Caki2 (cell line): ENCODE results near the gene SETMAR. TPM values are rescaled to one million over a fixed set of nuclear protein-coding genes. Genes with fewer than 3 reads are reported as not detected.
"Not testable (repeated sequence)": the region's sequence is repeated elsewhere in the genome, so short reads cannot be mapped to it uniquely, and the experiment has no call there.

Experiments
- DNase-seq: peaks from one replicate; pipeline ENCODE4 v3.0.0-alpha.2; 2015; ENCODE audit warnings: low read depth
- in situ Hi-C: cut with HindIII; loops from 2 replicates; pipeline ENCODE4 v1.10.0; 2016; ENCODE audit warnings: low sequenced_read_pairs, low pct_unique_long_range_greater_than_20kb, mixed read lengths
- total RNA-seq: library from RNA; depleted of rRNA; stranded (reverse); fragments of >200 nt; shearing (Covaris generic); gene quantifications from 2 replicates; pipeline ENCODE4 v1.2.3, GENCODE V29; 2014; ENCODE audit warnings: low replicate concordance; rRNA removed

The SETMAR gene
- 7.8 and 10.5 TPM in 2 replicates for total RNA-seq

GRCh38 chr3:4303187-4304123, at the start of gene SETMAR:
Gene SETMAR (plus strand): TSS chr3:4303369. CDS start chr3:4303371, 2 bp downstream.
- in situ Hi-C loops = no loop called here
- DNase-seq = peak; percentile 82

- no peak for DNase-seq
- in situ Hi-C loops = no loop called here
These were observed 41.8 kb upstream of the SETMAR start for GRCh38 chr3:4261406-4261805.

DNA sequence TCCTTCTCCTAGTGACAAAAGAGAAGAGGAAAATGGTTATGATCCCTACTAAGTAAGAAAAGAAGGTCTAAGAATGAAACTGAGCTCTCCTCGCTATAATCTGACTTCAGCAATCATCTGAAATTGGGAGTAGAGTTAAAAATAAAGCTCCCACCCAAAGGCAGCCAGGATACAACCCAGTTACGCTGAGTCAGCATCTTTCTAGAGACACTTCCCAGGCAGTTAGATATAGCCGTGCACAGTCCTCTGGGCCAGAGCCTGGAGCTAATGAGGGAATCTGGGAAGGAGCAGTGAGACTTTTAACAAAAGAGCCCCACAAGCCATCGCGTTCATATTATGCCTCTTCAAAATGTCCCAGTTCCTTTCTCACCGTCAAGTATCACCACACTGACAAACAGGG, 39.1 kb upstream of the SETMAR start:
- in situ Hi-C loops = no loop called here
- no peak for DNase-seq

DNA sequence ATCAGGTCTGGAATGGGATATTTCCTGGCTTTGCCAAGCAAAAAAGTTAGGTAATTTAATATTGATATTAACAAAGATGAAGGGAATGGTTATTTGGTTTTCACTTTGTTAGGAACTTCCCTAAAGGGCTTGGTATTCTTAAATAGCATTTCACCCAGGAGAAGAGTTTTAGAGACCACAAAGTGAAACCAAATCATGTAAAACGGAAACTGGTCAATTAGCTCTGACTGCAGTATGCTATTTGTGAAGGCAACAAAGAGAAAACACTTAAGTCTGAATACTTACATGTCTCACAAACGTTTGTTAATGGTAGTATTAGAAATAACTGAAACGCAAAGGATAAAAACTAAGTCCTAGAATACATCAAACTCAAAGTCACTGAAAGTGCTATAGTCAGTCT, 32.4 kb upstream of the SETMAR start:
- DNase-seq = no peak
- in situ Hi-C loops = no loop called here

DNA sequence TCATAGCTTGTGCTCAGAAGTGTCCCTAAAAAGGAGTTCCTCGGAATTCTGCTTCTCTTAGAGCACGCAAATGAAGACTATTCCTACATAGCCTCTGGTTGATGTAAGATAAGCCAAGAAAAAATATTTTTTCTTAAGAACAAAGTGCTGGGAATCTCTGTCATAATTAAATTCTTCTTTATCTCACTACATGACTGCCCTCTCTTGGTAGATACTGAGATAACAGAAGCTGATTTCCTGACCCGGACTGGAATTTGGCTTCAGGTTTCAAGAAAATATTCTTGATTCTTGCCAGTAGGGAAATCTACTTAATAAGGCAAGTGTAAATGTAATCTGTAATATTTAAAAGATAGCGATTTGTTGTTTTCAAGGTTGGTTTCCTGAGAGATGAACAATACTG, 31.3 kb upstream of the SETMAR start:
- peak; percentile 3 for DNase-seq
- in situ Hi-C loops = no loop called here

- DNase-seq = no peak
- in situ Hi-C loops = no loop called here
These were observed 23.6 kb upstream of the SETMAR start for GRCh38 chr3:4279516-4280105.

GRCh38 chr3:4281991-4282390, 21.2 kb upstream of the SETMAR start:
- in situ Hi-C loops = no loop called here
- DNase-seq = no peak

DNA sequence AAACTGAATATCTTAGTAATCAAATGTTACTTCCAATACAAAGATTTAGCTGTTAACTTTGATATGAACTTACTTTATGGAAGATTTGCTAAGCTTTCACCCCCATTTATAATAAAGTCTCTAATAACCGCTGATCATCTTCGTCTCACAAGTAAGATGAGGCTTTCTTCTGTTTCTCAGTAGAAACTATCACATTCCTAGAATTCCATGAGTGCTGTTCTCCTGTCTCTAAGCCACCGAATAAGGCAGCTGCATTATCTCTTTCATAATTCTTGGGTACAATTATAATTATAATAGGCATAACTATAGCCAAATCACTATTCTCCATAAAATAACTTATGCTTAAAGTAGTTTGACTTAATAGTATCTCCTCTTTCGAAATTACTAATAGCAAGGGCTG, 18.3 kb upstream of the SETMAR start:
- in situ Hi-C loops = no loop called here
- no peak for DNase-seq

GRCh38 chr3:4289044-4289443, 14.1 kb upstream of the SETMAR start:
- no peak for DNase-seq
- in situ Hi-C loops = no loop called here

DNA sequence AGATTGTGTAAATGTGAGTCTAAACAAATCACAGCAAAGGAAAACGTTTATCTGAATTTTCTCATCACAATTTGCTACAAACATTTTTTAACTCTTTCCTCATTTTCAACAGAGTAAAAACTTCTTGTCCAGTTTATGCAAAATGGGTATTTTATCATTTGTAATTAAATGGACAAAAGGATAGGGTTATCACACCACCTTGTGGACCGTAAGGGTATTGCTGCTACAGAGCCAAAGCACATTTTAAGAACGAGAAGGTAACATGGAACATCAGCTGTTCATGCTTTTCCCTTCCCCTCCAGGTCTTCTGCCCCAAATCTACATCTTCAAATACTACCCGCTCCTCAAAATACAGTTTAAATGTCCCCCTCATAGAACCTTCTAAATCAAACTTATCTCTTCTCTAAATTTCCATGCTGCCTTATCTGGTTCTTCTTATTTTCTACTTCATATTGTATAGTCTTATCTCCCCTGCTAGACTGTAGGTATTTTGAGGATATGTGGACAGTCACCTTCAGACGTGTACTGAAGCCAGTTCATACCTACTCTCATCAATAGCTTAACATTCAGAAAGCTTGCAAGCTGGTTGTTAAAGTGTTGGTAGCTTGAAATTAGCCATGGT, 12.8 kb upstream of the SETMAR start:
- peak; percentile 19 for DNase-seq
- in situ Hi-C loops = no loop called here

DNA sequence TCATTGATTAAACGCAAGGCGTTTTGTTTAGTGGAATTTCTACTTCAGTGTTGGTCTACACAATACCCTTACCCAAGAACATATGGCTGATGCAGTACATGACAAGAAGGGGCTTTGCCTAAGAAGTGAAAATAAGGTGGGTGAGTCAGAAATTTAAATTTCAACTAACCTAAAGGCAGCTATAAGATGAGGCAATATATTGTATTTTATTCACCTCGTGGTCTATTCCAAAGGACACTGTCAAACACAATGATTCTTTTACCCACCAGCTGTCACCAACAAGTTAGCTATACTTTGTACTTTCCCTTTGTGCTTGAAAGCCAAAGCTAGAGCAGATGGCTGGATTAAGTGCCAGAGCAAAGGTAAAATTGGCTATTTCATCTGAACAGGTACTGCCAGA, 10.9 kb upstream of the SETMAR start:
- in situ Hi-C loops = no loop called here
- DNase-seq = no peak

DNA sequence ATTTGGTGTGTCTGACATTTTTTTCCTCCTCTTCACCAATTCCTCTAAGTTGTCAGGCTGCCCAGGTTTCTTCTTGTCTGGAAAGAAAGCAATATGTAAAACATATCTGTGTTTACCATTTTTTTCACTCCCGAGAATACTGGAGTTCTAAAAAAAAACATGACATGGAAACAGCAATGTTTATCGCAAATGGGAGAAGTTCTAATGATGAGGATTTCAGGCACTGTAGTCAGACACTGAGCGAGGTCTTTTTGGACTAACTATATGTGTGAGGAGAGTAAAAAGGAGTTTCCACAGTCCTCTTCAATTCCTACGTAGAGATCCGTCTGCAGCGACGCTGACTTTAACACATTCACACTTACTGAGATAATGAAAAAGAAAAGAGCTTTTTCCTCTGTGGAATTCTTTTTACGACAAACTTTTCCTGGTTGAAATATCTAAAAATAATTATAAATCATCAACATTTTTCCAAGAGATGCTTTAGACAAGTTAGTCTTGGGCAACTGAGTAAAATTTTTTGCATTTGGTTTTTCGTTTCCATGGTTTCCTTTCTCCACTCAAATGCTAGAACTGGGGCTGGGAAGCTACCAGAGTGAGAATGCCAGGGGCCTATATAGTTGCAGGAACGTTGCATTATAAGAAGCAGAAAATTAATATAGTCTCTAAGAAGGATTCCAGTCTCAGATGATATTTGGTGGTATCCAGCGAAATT, 8.4 kb upstream of the SETMAR start:
- in situ Hi-C loops = no loop called here

GRCh38 chr3:4296454-4296853, 6.7 kb upstream of the SETMAR start:
- in situ Hi-C loops = not testable (repeated sequence)

More for the DNA sequence above, 8.4 kb upstream of the SETMAR start:
- no peak for DNase-seq

DNA sequence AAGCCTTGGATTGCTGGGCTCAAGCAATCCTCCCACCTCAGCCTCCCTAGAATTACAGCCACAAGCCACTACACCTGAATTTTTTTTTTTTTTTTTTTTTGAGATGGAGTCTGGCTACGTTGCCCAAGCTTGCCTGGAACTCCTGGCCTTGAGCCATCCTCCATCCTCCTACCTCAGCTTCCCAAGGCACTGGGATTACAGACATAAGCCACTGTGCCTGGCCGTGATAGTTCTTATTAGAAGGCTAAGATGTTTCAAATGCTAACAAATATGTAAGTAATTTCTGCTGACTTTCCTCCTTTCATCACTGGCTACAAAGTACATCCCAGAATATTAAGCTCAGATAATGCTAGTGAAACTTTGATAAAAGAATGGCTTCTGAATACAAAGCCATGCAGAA, 5.7 kb upstream of the SETMAR start:
- no peak for DNase-seq
- in situ Hi-C loops = no loop called here

More at GRCh38 chr3:4296454-4296853, 6.7 kb upstream of the SETMAR start:
- DNase-seq = not testable (repeated sequence)

DNA sequence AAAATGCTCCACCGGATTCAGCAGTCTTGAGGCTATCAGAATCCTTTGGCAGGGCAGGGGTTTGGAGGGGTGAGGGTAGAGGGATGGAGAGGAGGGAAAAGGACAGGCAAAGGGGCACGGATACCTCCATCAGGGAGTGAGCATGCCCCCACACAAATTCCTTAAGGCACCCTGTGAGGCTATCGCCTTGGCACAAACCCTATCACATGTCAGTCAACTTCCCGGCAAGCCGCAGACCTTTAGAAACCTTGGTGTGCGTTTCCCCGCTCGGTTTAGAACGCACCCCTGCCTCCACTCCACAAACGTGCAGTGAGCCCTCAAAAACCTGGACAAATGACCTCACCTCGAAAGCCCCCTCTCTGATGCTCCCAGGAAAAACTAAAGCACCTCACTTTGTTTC, 422 bp upstream of the SETMAR start:
- DNase-seq = no peak
- in situ Hi-C loops = no loop called here

GRCh38 chr3:4305210-4305609, 2.0 kb downstream of the SETMAR start:
- in situ Hi-C loops, DNase-seq: not testable (repeated sequence)

DNA sequence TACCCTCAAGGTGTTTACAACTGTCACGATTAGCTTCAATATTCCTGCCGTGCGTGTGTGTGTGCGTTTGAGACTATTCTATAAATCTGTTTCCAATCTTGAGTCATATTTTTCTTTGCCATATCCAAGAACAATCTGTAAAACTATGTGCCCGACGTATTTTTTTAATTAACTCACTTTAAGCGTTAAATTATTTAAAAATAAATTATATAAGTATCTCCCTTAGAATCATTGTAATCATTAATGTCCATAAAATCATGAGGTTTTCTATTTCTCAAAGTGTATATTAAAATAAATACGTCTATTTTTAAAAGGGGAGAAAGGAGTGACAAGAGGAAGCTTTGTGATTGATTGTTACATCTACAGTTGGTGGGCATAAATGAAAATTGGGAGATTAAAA, 2.9 kb downstream of the SETMAR start:
- in situ Hi-C loops = no loop called here
- no peak for DNase-seq

DNA sequence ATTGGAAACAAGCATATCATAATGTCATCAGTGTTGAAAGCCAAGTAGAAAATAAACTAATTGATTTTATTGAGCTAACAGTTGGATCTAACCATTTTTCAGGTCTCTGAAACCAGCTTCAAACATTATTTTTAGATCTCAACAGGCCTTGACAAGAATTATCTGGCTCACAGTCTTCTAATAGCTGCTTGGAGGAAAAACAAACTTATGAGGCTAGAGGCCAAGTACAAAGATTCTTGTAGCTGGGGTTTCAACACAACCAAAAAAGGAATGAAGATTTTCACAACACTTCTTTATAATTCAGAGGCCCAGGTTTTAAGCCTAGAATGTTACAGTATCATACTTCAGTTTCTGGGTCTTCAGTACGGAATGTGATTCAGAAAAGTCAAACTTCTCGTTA, 3.7 kb downstream of the SETMAR start:
- DNase-seq = no peak
- in situ Hi-C loops = no loop called here
